Mucosa of descending colon (tissue), 3 donors: ENCODE data around the gene COL23A1. TPM values are rescaled to one million over a fixed set of nuclear protein-coding genes. Genes with fewer than 3 reads are reported as not detected.

ENCODE experiments used
- ATAC-seq: fragments of 200-7000 bp; cut with Tn5 transposase; one replicate; pipeline ENCODE4 v1.9.1; 2020; ENCODE audit warnings: mild to moderate bottlenecking, moderate library complexity
- DNase-seq, 3 donors: peaks; one replicate each; pipeline ENCODE4 v3.0.0-alpha.2; 2020
- H3K36me3 ChIP-seq: fragments of 200-600 bp; one replicate; pipeline ENCODE4 v1.8.0; 2021; ENCODE audit warnings: low read depth, mild to moderate bottlenecking
- H3K4me1 ChIP-seq: fragments of 200-600 bp; one replicate; pipeline ENCODE4 v1.8.0; 2021; ENCODE audit warnings: low read depth, mild to moderate bottlenecking
- H3K4me3 ChIP-seq: fragments of 200-600 bp; one replicate; pipeline ENCODE4 v1.8.0; 2021; ENCODE audit warnings: mild to moderate bottlenecking
- H3K9me3 ChIP-seq: fragments of 200-600 bp; one replicate; pipeline ENCODE4 v1.8.0; 2021; ENCODE audit warnings: mild to moderate bottlenecking
- CTCF ChIP-seq: fragments of 200-600 bp; IDR thresholded peaks from one replicate; pipeline ENCODE4 v1.8.0; 2022; ENCODE audit warnings: antibody characterized with exemption, mild to moderate bottlenecking
- intact Hi-C, 2 donors: fragments of 100-400 bp; cut with DNase I in 1 of 2; cut with micrococcal nuclease in 1 of 2; formaldehyde crosslinking; loops; one replicate each; pipeline versions ENCODE4 v1.11.0 to v1.11.1; 2022; cut with DNase I, micrococcal nuclease
- total RNA-seq, 3 donors: library from RNA; stranded (reverse); fragmentation: NEBNext Ultra II Directional in 2 of 3; extraction: Animal tissue kit (Norgen Biotek cat#: 25700) in 2 of 3; gene quantifications; one replicate each; pipeline versions ENCODE4 v1.2.1 to v1.2.4, GENCODE V29; 2021 to 2023
- donor health status: DM: no; HTN: no; CAD: no; lungs with moderate emphysema.
- donor health status: DM: no; HTN: no; CAD: no.
- donor health status: DM: no; HTN: yes; CAD: no.

COL23A1 gene
- total RNA-seq, 3 donors from 2014 or later, result 0.17 to 2.7 (median 0.43) TPM

- H3K36me3 ChIP-seq, result no peaks in the 10 kb centered on the region
- no peak for DNase-seq
These were observed 5.0 kb upstream of the COL23A1 start for GRCh38 chr5:178595150-178595549.

GRCh38 chr5:178590924-178591423, 781 bp upstream of the COL23A1 start:
- ATAC-seq (no peak), DNase-seq (no peak)
- Histone ChIP-seq H3K4me1 (peaks cover 12% of the 10 kb centered on the region), H3K36me3 (no peaks in the 10 kb centered on the region), H3K9me3 (peaks cover 16% of the 10 kb centered on the region), H3K4me3 (no peak overlapping the region)
- no peak for TF ChIP-seq CTCF
- intact Hi-C loops, result no loop called here

More at GRCh38 chr5:178595150-178595549, 5.0 kb upstream of the COL23A1 start:
- Histone ChIP-seq H3K4me1 (peaks cover 7% of the 10 kb centered on the region), H3K9me3 (peaks cover 21% of the 10 kb centered on the region), H3K4me3 (no peak overlapping the region)
- ATAC-seq, result no peak
- no peak for TF ChIP-seq CTCF
- intact Hi-C loops, result no loop called here

- Histone ChIP-seq H3K9me3 (peaks cover under 1% of the 10 kb centered on the region), H3K36me3 (no peaks in the 10 kb centered on the region), H3K4me3 (no peak overlapping the region), H3K4me1 (peaks cover 12% of the 10 kb centered on the region)
- no peak for DNase-seq
- intact Hi-C loops, result no loop called here
- TF ChIP-seq CTCF, result no peak
- ATAC-seq, result peak; percentile 52
These were observed 733 bp downstream of the COL23A1 start for GRCh38 chr5:178589180-178590140.

GRCh38 chr5:178588769-178589168, 1.4 kb downstream of the COL23A1 start:
- ATAC-seq (no peak), DNase-seq (no peak)
- no peaks in the 10 kb centered on the region for H3K9me3 ChIP-seq
- H3K4me1 ChIP-seq, result peaks cover 12% of the 10 kb centered on the region
- no peaks in the 10 kb centered on the region for H3K36me3 ChIP-seq
- H3K4me3 ChIP-seq, result no peak overlapping the region
- no peak for TF ChIP-seq CTCF
- intact Hi-C loops, result no loop called here

- Histone ChIP-seq H3K36me3 (no peaks in the 10 kb centered on the region), H3K4me3 (no peak overlapping the region), H3K9me3 (no peaks in the 10 kb centered on the region), H3K4me1 (peaks cover 12% of the 10 kb centered on the region)
- intact Hi-C loops, result no loop called here
- DNase-seq, result no peak
- no peak for ATAC-seq
- no peak for TF ChIP-seq CTCF
These were observed 2.2 kb downstream of the COL23A1 start for GRCh38 chr5:178587763-178588611.
